Measurements from ENCODE around the gene FILIP1. TPM values are rescaled to one million over a fixed set of nuclear protein-coding genes. Genes with fewer than 3 reads are reported as not detected.

FILIP1 gene
- total RNA-seq, 1 donor from 2014 or later, result not detected

GRCh38 chr6:75278474-75279077 lies 215.0 kb downstream of the FILIP1 start:
- Mint-ChIP-seq H3K9me3 (peaks cover 7% of the 10 kb centered on the region), H3K4me3 (peak overlapping the region; percentile 56), H3K27ac (peak overlapping the region; percentile 46), H3K36me3 (ENCODE audit: low read depth) (peaks cover 40% of the 10 kb centered on the region), H3K27me3 (ENCODE audit: insufficient read depth) (no peaks in the 10 kb centered on the region), H3K4me1 (ENCODE audit: low read depth) (peaks cover 68% of the 10 kb centered on the region)
- DNase-seq (ENCODE audit: low spot score), result no peak
- intact Hi-C loops (cut with micrococcal nuclease), result no loop called here

GRCh38 chr6:75275067-75275466 lies 218.5 kb downstream of the FILIP1 start:
- Mint-ChIP-seq H3K27ac (peak overlapping the region; percentile 64), H3K27me3 (ENCODE audit: insufficient read depth) (no peaks in the 10 kb centered on the region), H3K4me1 (ENCODE audit: low read depth) (peaks cover 81% of the 10 kb centered on the region), H3K9me3 (peaks cover 17% of the 10 kb centered on the region), H3K4me3 (no peak overlapping the region), H3K36me3 (ENCODE audit: low read depth) (peaks cover 66% of the 10 kb centered on the region)
- intact Hi-C loops (cut with micrococcal nuclease), result no loop called here
- no peak for DNase-seq (ENCODE audit: low spot score)

GRCh38 chr6:75273009-75273408 lies 220.6 kb downstream of the FILIP1 start:
- Mint-ChIP-seq H3K4me3 (no peak overlapping the region), H3K36me3 (ENCODE audit: low read depth) (peaks cover 54% of the 10 kb centered on the region), H3K4me1 (ENCODE audit: low read depth) (peaks cover 77% of the 10 kb centered on the region), H3K9me3 (peaks cover 17% of the 10 kb centered on the region), H3K27ac (peak overlapping the region; percentile 18), H3K27me3 (ENCODE audit: insufficient read depth) (no peaks in the 10 kb centered on the region)
- DNase-seq (ENCODE audit: low spot score), result no peak
- intact Hi-C loops (cut with micrococcal nuclease), result no loop called here

GRCh38 chr6:75272145-75272840 lies 221.3 kb downstream of the FILIP1 start:
- peaks cover 17% of the 10 kb centered on the region for H3K9me3 Mint-ChIP-seq
- intact Hi-C loops (cut with micrococcal nuclease), result loop anchor here (1.0 kb wide), 1 partner anchor 9 kb away; no protein-coding TSS in a partner anchor
- H3K4me1 Mint-ChIP-seq (ENCODE audit: low read depth), result peaks cover 82% of the 10 kb centered on the region
- peak overlapping the region; percentile 6 for H3K27ac Mint-ChIP-seq
- peaks cover 54% of the 10 kb centered on the region for H3K36me3 Mint-ChIP-seq (ENCODE audit: low read depth)
- H3K4me3 Mint-ChIP-seq, result no peak overlapping the region
- no peak for DNase-seq (ENCODE audit: low spot score)
- H3K27me3 Mint-ChIP-seq (ENCODE audit: insufficient read depth), result no peaks in the 10 kb centered on the region

GRCh38 chr6:75268988-75269354 lies 224.6 kb downstream of the FILIP1 start:
- Mint-ChIP-seq H3K27me3 (ENCODE audit: insufficient read depth) (no peaks in the 10 kb centered on the region), H3K4me1 (ENCODE audit: low read depth) (peaks cover 58% of the 10 kb centered on the region), H3K4me3 (no peak overlapping the region), H3K9me3 (peaks cover 10% of the 10 kb centered on the region), H3K36me3 (ENCODE audit: low read depth) (peaks cover 33% of the 10 kb centered on the region), H3K27ac (no peak overlapping the region)
- intact Hi-C loops (cut with micrococcal nuclease), result no loop called here
- DNase-seq (ENCODE audit: low spot score), result no peak

- Mint-ChIP-seq H3K36me3 (ENCODE audit: low read depth) (peaks cover 30% of the 10 kb centered on the region), H3K27ac (peak overlapping the region; percentile 16), H3K27me3 (ENCODE audit: insufficient read depth) (no peaks in the 10 kb centered on the region), H3K9me3 (peaks cover 10% of the 10 kb centered on the region), H3K4me3 (no peak overlapping the region), H3K4me1 (ENCODE audit: low read depth) (peaks cover 54% of the 10 kb centered on the region)
- DNase-seq (ENCODE audit: low spot score), result no peak
- intact Hi-C loops (cut with micrococcal nuclease), result no loop called here
These were observed 225.2 kb downstream of the FILIP1 start for GRCh38 chr6:75268121-75268987.

GRCh38 chr6:75267461-75267860 lies 226.1 kb downstream of the FILIP1 start:
- no peak for DNase-seq (ENCODE audit: low spot score)
- Mint-ChIP-seq H3K27me3 (ENCODE audit: insufficient read depth) (no peaks in the 10 kb centered on the region), H3K9me3 (peaks cover 10% of the 10 kb centered on the region), H3K4me1 (ENCODE audit: low read depth) (peaks cover 47% of the 10 kb centered on the region), H3K4me3 (no peak overlapping the region), H3K27ac (no peak overlapping the region), H3K36me3 (ENCODE audit: low read depth) (peaks cover 28% of the 10 kb centered on the region)
- intact Hi-C loops (cut with micrococcal nuclease), result no loop called here

GRCh38 chr6:75266716-75267291 lies 226.8 kb downstream of the FILIP1 start:
- Mint-ChIP-seq H3K27me3 (ENCODE audit: insufficient read depth) (no peaks in the 10 kb centered on the region), H3K4me1 (ENCODE audit: low read depth) (peaks cover 41% of the 10 kb centered on the region), H3K4me3 (no peak overlapping the region), H3K9me3 (peaks cover 10% of the 10 kb centered on the region), H3K27ac (no peak overlapping the region), H3K36me3 (ENCODE audit: low read depth) (peaks cover 23% of the 10 kb centered on the region)
- DNase-seq (ENCODE audit: low spot score), result no peak
- intact Hi-C loops (cut with micrococcal nuclease), result loop anchor here (1.0 kb wide), 2 partner anchors 14 to 259 kb away; no protein-coding TSS in a partner anchor

GRCh38 chr6:75263401-75263750 lies 230.2 kb downstream of the FILIP1 start:
- H3K9me3 Mint-ChIP-seq, result no peaks in the 10 kb centered on the region
- no peak overlapping the region for H3K4me3 Mint-ChIP-seq
- H3K36me3 Mint-ChIP-seq (ENCODE audit: low read depth), result peaks cover 21% of the 10 kb centered on the region
- no peaks in the 10 kb centered on the region for H3K27me3 Mint-ChIP-seq (ENCODE audit: insufficient read depth)
- DNase-seq (ENCODE audit: low spot score), result no peak
- intact Hi-C loops (cut with micrococcal nuclease), result no loop called here
- no peak overlapping the region for H3K27ac Mint-ChIP-seq
- peaks cover 16% of the 10 kb centered on the region for H3K4me1 Mint-ChIP-seq (ENCODE audit: low read depth)

GRCh38 chr6:75262716-75263400 lies 230.7 kb downstream of the FILIP1 start:
- Mint-ChIP-seq H3K27me3 (ENCODE audit: insufficient read depth) (no peaks in the 10 kb centered on the region), H3K27ac (no peak overlapping the region), H3K9me3 (no peaks in the 10 kb centered on the region), H3K4me3 (no peak overlapping the region), H3K36me3 (ENCODE audit: low read depth) (peaks cover 22% of the 10 kb centered on the region), H3K4me1 (ENCODE audit: low read depth) (peaks cover 11% of the 10 kb centered on the region)
- DNase-seq (ENCODE audit: low spot score), result no peak
- intact Hi-C loops (cut with micrococcal nuclease), result no loop called here

- no peak overlapping the region for H3K27ac Mint-ChIP-seq
- H3K36me3 Mint-ChIP-seq (ENCODE audit: low read depth), result peaks cover 33% of the 10 kb centered on the region
- H3K4me1 Mint-ChIP-seq (ENCODE audit: low read depth), result no peaks in the 10 kb centered on the region
- H3K4me3 Mint-ChIP-seq, result no peak overlapping the region
- no peaks in the 10 kb centered on the region for H3K9me3 Mint-ChIP-seq
- intact Hi-C loops (cut with micrococcal nuclease), result no loop called here
- H3K27me3 Mint-ChIP-seq (ENCODE audit: insufficient read depth), result no peaks in the 10 kb centered on the region
- DNase-seq (ENCODE audit: low spot score), result no peak
These were observed 232.3 kb downstream of the FILIP1 start for GRCh38 chr6:75261299-75261698.

GRCh38 chr6:75257343-75258087 lies 236.1 kb downstream of the FILIP1 start:
- Mint-ChIP-seq H3K27me3 (ENCODE audit: insufficient read depth) (no peaks in the 10 kb centered on the region), H3K4me3 (no peak overlapping the region), H3K36me3 (ENCODE audit: low read depth) (peaks cover 42% of the 10 kb centered on the region), H3K4me1 (ENCODE audit: low read depth) (no peaks in the 10 kb centered on the region), H3K9me3 (no peaks in the 10 kb centered on the region), H3K27ac (no peak overlapping the region)
- no peak for DNase-seq (ENCODE audit: low spot score)
- intact Hi-C loops (cut with micrococcal nuclease), result no loop called here

Measured in activated T-helper 1 cell treated with anti-CD3 and anti-CD28 coated beads, Interleukin-12 subunit alpha, Interleukin-12 subunit beta, Interleukin-2, Interleukin-4 antibody, amounts not matched to agents 30 ng/mL and 10 ng/mL and 1 ng/mL, durations not matched to agents 14 hours and 24 hours and 36 hours (primary cell).